Measurements from ENCODE around the gene FBXO21.

Gene FBXO21

DNA sequence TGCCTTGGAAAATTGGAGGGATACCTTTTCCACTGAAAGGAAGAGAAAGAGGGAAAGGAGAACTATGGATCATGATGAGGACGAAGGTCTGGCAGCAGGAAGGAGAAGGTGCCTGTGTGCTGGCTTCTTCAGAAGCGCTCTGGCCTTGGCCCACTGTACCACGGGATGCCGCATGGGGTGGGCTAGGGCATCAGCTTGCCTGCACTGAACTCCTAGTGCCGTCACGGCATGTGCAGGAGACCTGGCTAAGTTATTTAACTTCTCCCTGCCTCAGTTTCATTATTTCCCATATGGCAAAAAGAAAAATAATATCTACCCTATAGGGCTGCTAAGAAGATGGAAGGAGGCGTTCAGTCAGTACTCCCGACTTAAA, 28.1 kb downstream of the FBXO21 start:
- no peak for DNase-seq

DNA sequence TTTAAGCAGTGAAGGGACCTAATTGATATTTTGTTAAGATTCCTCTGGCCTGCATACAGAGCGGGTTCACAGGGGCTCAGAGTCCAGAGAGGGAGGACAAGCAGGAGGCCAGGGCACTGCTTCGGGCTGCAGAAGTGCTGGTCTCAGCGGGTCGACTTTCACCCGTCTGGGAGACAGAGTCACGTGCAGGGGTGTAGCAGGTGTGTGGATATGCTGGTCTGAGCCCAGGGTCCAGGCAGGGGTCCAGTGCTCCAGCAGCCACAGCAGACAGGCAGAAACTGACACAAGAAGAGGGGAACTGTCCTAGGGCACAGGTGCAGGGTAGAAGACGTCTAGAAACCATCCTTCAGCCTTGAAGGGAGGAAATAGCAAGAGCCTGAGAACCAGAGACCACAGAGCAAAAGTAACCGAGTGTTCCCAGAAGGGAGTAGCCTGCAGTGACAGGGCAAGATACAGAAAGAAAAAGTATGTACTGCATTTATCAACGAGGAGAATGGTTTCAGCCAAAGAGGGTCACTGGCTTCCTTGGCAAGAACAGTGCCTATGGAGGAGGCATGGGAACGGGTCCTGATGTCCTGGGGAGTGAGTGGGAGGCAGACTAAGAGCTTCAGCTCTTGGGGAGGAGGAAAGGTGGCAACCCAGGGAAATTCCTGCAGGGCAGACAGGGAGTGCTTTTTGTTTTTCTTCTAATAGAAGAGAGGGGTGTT, 28.7 kb downstream of the FBXO21 start:
- no peak for DNase-seq

GRCh38 chr12:117159674-117160073, 30.6 kb downstream of the FBXO21 start:
- no peak for DNase-seq

- no peak for DNase-seq
Measured at GRCh38 chr12:117158911-117159553, 31.2 kb downstream of the FBXO21 start.

GRCh38 chr12:117158096-117158495, 32.2 kb downstream of the FBXO21 start:
- no peak for DNase-seq

GRCh38 chr12:117155278-117156060, 34.8 kb downstream of the FBXO21 start:
- peak; percentile 84 for DNase-seq

DNA sequence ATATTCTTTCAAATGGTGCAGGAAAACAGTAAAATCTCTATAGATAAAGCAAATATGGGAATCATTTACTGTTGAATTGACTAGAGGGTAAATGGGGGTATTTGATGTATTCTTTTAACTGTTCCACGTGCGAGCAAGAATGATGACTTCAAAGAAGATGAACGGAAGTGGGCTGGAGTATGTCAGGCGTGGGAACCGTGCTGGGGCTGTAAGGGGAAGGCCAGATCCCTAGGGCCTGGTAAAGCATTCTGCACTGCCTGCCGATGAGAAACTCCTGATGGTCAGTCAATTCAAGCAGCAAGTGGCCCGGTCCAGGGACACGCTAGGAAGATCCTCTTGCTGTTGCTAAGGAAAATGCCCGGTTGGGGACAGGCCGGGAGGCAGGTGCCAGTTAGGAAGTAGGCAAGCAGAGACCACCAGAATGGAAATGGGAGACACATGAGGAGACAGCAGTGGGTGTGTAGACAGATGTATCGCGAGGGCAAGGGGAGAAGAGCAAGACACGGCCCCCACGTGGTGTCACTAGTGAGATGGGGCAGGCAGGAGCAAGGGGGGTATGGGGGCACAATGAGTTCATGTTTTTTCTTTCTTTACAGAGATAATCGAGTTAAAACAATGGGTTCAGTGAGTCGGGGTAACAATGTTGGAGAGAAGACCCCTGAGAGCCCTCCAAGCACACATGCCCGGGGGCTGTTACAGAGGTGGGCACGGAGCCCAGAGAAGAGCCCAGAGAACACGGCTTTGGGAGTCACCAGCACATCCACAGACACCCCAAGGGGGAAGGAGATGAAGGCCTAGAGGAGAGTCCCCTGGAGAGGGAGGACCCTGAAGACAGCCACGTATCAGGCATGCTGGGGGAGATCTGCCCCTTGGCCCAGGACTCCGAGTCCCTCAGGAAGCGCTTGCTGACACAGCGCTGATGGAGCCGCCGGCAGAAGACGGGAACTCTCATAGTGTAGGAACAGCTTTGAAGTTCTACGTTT, 37.2 kb downstream of the FBXO21 start:
- DNase-seq, result no peak

- no peak for DNase-seq
Measured at GRCh38 chr12:117151403-117152031, 38.8 kb downstream of the FBXO21 start.

GRCh38 chr12:117149431-117149830, 40.8 kb downstream of the FBXO21 start:
- no peak for DNase-seq

DNA sequence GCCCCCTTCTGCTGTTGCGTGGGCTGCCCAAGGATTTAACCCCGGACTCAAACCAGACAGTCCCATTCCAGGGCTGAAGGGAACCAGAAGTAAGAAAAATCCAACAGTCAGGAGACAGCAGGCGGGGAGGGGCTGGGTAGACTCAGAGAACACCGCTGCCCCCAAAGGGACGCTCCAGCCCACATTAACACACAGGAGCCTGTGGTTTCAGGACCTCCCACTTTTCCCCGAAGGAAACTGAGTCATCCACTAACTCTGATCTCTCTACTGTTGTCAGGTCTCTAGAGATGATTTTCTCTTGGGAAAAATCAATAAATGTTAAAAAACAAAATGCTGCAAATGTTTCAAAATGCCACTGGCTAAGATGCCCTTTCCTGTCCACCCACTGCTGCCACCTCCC, 41.6 kb downstream of the FBXO21 start:
- no peak for DNase-seq

- no peak for DNase-seq
Measured at GRCh38 chr12:117147639-117148038, 42.6 kb downstream of the FBXO21 start.

DNA sequence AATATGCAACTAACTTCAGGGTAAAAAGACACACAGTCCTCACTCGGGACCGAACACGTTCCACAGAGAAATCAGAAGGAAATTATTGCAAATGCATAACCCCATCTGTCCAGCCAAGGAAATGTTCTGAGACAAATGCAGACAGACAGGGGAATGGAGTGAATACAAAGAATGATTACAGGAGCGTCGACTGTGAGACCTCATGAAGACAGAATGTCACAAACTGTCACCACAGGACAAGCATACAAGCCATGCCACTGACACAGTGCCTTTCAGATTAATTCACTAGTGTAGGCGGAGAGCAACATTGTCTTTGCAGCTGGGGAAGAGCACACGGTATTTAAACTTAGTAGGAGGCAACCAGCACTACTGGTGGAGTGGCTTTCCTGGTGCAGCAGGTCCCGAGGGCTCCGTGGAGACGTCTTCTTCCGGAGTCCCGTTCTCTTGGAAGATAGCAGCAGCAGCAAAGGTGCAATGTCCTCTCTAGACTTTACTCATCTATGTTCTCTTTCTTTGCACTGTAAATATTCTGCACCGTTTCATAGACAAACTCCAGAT, 44.6 kb downstream of the FBXO21 start:
- no peak for DNase-seq

DNA sequence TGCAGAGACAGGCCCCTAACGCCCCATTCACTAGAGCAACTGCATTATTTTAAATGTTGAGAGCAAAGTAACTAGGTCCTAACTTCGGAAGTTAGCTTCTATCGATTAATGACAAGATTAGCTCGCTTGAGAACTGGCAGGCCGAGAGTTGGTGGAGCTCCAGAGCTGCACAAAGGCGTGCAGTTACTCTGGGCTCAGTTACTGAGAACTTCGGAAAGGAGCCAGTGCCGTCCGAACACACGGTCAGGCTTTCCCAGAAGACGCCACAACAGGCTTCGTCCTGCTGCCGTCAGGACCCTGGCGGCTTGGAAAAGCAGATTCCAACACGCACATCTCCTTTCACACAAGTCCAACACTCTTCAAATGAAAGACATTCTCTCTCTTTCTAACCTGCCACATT, 45.7 kb downstream of the FBXO21 start:
- DNase-seq, result no peak

GRCh38 chr12:117143008-117143532, 47.2 kb downstream of the FBXO21 start:
- peak; percentile 36 for DNase-seq

DNA sequence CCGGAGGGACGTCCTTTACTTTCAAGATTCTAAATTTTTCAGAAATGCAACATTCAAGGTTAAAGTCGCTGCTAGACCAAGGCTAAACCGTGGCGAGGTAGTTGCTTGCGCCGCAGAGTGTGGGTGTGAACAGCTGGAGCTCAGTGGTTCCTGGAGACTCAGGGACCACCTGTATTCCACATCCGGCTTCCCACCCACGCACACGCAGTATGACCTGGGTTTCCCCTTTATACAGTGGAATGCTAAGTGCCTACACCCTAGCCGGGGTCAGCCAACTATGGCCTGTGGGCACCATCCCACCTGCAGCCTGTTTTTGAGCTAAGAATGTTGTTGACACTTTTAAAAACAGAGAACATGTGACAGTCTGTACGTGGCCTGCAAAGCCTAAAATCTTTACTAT, 48.2 kb downstream of the FBXO21 start:
- no peak for DNase-seq

DNA sequence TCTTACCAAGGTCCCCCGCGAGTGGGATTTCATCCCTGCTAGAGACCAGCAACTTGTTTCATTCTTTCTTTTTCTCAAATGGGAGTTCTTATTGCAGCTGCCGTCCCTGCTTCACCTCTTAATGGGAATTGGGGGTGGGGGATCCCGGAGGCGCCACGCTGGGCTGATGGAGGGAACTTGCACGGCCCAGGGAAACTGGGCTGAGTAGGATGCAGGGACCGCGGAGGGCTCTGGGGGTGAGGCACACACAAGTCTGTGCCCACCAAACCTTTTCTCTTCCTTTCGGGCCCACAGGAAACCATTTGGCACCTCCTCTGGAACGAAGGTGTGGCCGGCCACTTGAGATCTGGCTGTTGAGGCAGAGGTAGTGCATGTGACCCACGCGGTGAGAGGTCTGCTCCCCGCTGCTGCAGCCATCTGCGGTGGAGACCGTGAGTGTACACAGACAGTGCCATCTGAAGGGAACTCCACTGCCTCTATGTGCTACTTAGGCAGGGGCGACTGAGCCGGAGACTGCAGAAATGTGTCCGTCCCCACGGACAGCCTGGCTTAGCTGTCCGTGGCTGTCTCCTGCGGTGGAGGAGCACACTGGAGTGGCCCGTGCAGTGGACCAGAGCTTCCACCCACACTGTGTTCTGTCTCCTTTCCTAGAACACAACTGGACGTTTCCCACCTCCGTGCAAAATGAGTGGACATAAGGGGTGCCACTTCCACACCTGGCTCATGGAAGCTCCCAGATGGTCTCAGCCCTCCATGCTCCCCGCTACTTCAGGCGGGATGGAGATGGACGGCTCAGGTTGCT, 49.0 kb downstream of the FBXO21 start:
- DNase-seq, result no peak

- DNase-seq, result no peak
Measured at GRCh38 chr12:117140397-117141096, 49.7 kb downstream of the FBXO21 start.

- no peak for DNase-seq
Measured at GRCh38 chr12:117139025-117139717, 51.1 kb downstream of the FBXO21 start.

DNA sequence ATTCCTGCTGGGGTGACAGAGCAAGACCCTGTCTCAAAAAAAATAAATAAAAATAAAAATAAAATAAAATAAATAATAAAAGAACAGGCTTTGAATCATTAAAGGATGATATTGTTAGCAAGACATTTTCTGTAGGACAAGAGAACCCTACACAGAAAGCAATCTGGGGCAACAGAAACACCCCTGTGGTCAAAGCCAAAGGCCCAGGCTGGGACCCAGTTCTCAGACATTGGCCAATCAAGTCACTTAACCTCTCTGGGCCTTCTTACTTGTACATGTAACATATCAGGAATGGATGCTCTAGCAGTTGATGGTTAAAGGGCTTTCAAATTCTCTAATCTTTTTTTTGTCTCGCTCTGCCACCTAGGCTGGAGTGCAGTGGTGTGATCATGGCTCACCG, 55.5 kb downstream of the FBXO21 start:
- no peak for DNase-seq

DNA sequence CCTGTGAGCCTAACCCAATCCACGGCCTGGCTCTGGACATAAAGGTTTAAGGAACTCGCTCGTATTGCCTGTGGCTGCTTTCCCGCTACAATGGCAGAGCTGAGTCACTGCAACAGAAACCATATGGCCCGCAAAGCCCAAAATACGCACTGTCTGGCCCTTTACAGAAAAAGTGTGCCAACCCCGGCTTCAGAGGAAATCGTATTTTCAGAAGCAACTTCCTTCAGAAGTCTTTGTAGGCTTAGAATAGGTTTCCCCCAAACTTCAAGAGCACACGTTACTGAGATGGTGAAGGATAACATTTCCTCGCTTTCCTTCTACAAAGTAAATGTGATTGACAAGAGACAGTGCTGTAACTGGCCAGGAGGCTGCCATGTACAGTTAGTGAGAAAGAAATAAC, 56.2 kb downstream of the FBXO21 start:
- no peak for DNase-seq

Data from NCI-H146 (cell line).